Measurements from ENCODE around the gene MAPK9. TPM values are rescaled to one million over a fixed set of nuclear protein-coding genes. Genes with fewer than 3 reads are reported as not detected.

Gene MAPK9
- total RNA-seq, 1 donor from 2014 or later: 34.6 TPM

- H3K9me3 Mint-ChIP-seq (ENCODE audit: low read depth): peaks cover 12% of the 10 kb centered on the region
- H3K4me3 Mint-ChIP-seq (ENCODE audit: unreplicated experiment): no peak overlapping the region
- peaks cover 6% of the 10 kb centered on the region for H3K27me3 Mint-ChIP-seq (ENCODE audit: low read depth)
- no peak for DNase-seq (ENCODE audit: low spot score)
- TF ChIP-seq CTCF (IDR thresholded peaks at IDR 0.05): no peak
- H3K27ac Mint-ChIP-seq (ENCODE audit: unreplicated experiment): no peak overlapping the region
- H3K36me3 Mint-ChIP-seq (ENCODE audit: low read depth): peaks cover 3% of the 10 kb centered on the region
- no peaks in the 10 kb centered on the region for H3K4me1 Mint-ChIP-seq (ENCODE audit: low read depth)
Measured at GRCh38 chr5:180213657-180214207, 78.2 kb downstream of the MAPK9 start.

- Mint-ChIP-seq H3K36me3 (ENCODE audit: low read depth) (no peaks in the 10 kb centered on the region), H3K9me3 (ENCODE audit: low read depth) (peaks cover 7% of the 10 kb centered on the region), H3K27ac (ENCODE audit: unreplicated experiment) (no peak overlapping the region), H3K4me3 (ENCODE audit: unreplicated experiment) (no peak overlapping the region), H3K4me1 (ENCODE audit: low read depth) (peaks cover 3% of the 10 kb centered on the region), H3K27me3 (ENCODE audit: low read depth) (peaks cover 9% of the 10 kb centered on the region)
- no peak for DNase-seq (ENCODE audit: low spot score)
- no peak for TF ChIP-seq CTCF (IDR thresholded peaks at IDR 0.05)
Measured at GRCh38 chr5:180213256-180213600, 78.7 kb downstream of the MAPK9 start.

- DNase-seq (ENCODE audit: low spot score): no peak
- Mint-ChIP-seq H3K9me3 (ENCODE audit: low read depth) (peaks cover 3% of the 10 kb centered on the region), H3K36me3 (ENCODE audit: low read depth) (no peaks in the 10 kb centered on the region), H3K27ac (ENCODE audit: unreplicated experiment) (no peak overlapping the region), H3K27me3 (ENCODE audit: low read depth) (peaks cover 10% of the 10 kb centered on the region), H3K4me3 (ENCODE audit: unreplicated experiment) (no peak overlapping the region), H3K4me1 (ENCODE audit: low read depth) (peaks cover 6% of the 10 kb centered on the region)
- no peak for TF ChIP-seq CTCF (IDR thresholded peaks at IDR 0.05)
Measured at GRCh38 chr5:180212363-180213255, 79.3 kb downstream of the MAPK9 start.

- peaks cover 3% of the 10 kb centered on the region for H3K9me3 Mint-ChIP-seq (ENCODE audit: low read depth)
Measured at GRCh38 chr5:180211761-180212035, 80.2 kb downstream of the MAPK9 start.

More at GRCh38 chr5:180211761-180212035, 80.2 kb downstream of the MAPK9 start:
- TF ChIP-seq CTCF (IDR thresholded peaks at IDR 0.05): no peak
- H3K4me1 Mint-ChIP-seq (ENCODE audit: low read depth): peaks cover 6% of the 10 kb centered on the region
- DNase-seq (ENCODE audit: low spot score): no peak
- H3K27ac Mint-ChIP-seq (ENCODE audit: unreplicated experiment): no peak overlapping the region
- no peaks in the 10 kb centered on the region for H3K36me3 Mint-ChIP-seq (ENCODE audit: low read depth)
- H3K4me3 Mint-ChIP-seq (ENCODE audit: unreplicated experiment): no peak overlapping the region
- peaks cover 10% of the 10 kb centered on the region for H3K27me3 Mint-ChIP-seq (ENCODE audit: low read depth)
